Cerebellar cortex (tissue), 1 donor: ENCODE results near the gene GTPBP4.
"Not testable (repeated sequence)": the region's sequence is repeated elsewhere in the genome, so short reads cannot be mapped to it uniquely, and the experiment has no call there.

ENCODE experiments used
- DNase-seq: peaks from one replicate; pipeline ENCODE4 v3.0.0-alpha.2; 2015; ENCODE audit warnings: low spot score

Gene GTPBP4

DNA sequence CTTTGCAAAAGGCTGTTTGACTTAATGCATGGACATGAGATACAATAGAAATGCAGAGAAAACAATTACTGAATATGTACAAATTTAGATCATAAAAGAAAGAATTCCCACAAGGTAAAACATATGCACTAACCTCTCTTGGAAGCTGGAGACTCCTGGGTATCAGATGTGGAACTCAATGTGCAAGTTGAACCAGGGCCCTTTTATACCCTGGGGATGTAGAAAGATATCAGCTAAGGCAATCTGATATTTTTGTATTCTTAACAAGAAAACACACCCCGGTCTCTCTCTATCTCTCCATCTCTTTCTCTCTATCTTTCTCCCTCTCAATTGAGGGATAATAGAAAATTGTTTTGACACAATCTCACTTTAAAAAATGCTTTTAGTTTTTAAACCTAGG lies 37.4 kb downstream of the GTPBP4 start, which contains the start of gene IDI2:
IDI2 (minus strand) TSS at position 177 of the 400 bp plus-strand sequence. CDS start 1,136 bp downstream, outside the sequence.
- DNase-seq = no peak

DNA sequence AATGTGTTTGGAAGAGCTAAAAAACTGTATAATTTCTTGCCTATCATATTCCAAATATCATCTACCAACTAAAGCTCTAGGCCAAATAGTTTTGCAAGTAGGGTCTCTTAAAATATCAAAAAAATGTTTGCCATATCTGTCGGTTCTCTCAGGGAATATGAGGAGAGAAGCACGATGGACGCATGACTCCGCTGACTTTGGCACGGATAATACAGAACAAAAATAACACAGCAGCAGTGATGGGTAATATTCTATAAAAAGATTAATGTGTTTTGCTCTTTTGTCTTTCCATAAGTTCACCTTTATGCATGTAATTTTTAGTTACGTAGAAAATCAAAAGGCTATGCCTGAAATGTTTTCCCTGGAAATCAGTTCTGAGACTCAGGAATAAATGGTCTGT lies 38.3 kb downstream of the GTPBP4 start:
- DNase-seq = no peak

DNA sequence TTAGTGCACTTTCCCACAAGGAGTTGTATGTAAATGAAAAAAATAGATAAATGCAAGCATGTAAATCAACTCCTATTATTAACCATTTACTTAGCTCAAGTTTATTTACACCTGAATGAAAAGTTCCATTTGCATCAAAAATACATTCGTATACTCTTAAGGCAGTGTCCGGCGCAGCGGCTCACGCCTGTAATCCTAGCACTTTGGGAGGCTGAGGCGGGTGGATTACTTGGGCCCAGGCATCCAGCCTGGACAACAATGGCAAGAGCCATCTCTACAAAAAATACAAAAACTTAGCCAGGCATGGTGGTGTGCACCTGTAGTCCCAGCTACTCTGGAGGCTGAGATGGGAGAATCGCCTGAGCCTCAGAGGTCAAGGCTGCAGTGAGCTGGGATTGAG lies 41.6 kb downstream of the GTPBP4 start:
- no peak for DNase-seq

DNA sequence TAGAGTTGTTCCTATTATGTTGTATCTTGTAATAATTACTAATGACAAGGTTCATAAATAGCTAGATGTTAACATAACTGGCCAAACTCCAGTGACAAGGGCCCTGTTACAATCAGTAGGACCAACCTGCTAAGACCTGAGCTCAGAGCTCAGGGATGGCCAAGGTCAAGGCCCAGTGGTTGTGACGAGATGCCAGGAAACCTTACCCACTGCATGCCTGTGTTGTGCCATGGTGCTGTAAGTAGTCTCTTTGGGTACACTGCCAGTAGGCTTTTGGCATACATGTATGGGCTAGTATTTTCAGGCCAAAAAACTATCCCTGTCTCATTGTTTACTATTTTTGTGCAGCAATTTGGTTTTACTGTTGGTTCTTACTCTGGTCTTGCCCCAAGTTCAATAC lies 45.4 kb downstream of the GTPBP4 start:
- no peak for DNase-seq

DNA sequence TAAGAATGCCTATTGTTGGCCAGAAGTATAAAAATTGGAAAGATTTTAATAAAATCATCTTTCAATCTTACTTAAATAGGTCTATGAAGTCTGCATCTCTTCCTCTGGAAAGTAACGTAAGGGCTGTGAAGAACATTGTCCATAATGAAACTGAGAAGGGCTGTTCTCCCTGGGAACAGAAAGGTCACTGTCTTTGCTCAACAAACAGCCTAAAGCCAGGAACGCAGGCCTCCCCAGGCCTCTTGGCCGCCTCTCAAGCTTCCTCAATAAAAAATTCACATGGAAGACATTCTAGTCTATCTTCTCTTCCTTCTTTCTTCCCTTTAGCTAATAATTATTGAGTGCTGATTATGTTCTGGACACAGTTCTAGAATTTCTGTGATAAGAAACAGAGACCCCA lies 46.5 kb downstream of the GTPBP4 start:
- DNase-seq = no peak

DNA sequence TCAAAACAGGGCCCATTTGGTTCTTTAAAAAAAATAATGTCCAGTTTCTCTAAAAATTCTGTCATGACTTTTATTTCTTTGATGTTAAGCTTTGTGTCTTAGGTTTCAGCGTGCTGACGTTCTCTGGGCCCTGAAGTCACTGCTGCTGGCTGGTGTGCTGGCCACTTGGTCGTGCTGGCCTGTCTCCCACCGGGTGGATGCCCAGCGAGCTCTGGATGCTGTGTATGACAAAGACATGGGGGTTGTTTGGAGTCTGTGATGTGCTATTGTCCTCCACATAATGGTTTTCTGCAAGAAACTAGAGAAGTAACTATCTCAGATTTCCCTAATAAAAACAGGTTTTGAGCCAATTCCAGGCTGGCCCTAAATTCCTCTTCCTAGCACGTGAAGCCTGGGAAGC lies 47.0 kb downstream of the GTPBP4 start:
- no peak for DNase-seq

DNA sequence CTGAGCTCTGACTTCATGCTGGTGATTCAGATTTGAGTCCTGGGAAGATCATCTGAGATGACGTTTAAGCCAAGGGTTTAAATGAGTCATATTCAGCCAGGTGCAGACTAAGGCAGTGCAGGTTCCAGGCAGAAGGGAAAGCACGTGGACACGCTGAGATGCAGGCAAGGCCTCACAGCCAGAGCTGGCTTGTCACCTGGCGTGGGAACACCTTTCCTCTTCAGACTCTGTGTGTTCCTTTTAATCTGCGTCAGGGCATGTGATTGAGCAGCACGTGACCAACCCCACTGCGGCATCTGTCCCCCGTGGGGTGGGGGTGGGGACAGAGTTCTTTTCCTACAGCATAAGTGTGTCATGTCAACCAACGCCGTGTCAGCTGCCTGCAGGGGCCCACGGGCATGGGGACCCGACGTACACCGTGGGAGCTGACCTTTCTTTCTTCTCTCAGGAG lies 48.1 kb downstream of the GTPBP4 start:
- no peak for DNase-seq

DNA sequence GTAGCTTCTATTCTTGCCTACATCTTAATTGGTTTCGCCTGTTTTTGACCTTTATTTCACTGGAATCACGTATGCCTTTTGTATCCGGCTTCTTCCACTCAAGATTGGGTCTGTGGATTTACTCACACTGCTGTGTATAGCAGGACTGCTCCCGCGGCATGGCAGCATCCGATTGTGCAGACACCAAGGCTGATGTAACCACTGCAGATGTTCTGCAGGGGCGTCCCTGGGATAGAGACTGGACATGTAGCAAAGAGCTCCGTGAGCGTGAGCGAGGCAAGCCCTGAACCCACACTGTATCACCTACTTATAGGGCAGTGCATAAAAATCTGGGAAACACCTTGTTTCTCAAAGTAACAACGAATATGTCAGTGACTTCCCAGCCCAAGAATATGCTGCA lies 48.9 kb downstream of the GTPBP4 start:
- DNase-seq = no peak

DNA sequence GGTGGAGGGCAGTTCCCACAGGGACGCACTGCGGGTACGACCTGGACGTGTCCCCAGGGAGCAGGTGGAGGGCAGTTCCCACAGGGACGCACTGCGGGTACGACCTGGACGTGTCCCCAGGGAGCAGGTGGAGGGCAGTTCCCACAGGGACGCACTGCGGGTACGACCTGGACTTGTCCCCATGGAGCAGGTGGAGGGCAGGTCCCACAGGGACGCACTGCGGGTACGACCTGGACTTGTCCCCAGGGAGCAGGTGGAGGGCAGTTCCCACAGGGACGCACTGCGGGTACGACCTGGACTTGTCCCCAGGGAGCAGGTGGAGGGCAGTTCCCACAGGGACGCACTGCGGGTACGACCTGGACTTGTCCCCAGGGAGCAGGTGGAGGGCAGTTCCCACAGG lies 50.5 kb downstream of the GTPBP4 start:
- DNase-seq = not testable (repeated sequence)

DNA sequence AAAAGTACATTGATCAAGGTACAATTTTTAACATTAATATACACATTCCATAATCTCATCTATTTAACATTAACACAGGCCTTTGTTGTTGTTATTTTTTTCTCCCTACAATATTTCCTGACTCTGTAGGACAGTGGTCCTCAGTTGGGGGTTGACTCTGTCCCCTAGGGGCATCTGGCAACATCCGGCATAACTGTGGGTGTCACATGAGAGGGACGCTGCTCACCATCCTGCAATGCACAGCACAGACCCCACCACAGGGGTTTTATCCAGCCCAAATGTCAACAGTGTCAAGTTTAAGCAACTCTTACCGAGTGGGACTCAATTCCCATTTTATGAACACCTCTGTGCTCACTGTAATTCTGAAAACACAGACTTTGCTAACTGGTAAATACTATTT lies 51.9 kb downstream of the GTPBP4 start:
- no peak for DNase-seq

DNA sequence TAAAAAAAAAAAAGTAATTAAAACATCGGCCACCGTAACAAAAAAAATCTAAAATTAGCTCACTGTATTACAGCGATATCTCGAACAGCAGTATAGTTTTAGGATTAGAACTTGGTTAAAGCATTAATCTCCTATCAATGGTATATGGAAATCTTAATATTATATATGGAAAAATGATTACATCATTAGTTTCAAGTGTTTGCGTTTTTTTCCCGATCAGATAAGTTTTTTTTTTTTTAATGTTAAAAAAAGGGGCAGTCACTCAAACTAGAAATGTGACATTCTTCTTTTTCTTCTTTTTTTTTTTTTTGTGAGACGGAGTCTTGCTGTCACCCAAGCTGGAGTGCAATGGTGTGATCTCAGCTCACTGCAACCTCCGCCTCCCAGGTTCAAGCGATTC lies 53.3 kb downstream of the GTPBP4 start:
- no peak for DNase-seq

DNA sequence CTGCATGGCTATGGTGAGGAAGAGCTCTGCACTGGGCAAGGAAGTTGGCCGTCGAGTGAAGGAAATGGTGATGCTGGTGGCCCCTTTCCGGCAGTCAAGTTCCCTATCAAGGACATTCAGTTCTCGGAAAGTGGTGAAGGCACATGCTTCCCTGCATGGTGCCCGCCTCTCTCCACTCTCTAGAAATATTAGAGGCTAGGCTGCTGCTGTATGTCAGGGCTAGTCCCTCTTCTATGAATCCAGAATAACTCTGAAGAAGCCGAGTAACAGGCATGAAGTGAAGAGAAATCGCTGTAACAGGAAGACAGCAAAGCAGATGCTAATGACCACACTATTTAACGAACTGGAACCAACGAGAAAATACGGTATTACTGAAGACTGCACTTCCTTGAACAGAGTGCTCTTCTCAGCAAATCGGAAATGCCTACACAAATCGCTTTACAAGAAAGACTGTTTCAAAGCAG lies 55.3 kb downstream of the GTPBP4 start:
- no peak for DNase-seq

DNA sequence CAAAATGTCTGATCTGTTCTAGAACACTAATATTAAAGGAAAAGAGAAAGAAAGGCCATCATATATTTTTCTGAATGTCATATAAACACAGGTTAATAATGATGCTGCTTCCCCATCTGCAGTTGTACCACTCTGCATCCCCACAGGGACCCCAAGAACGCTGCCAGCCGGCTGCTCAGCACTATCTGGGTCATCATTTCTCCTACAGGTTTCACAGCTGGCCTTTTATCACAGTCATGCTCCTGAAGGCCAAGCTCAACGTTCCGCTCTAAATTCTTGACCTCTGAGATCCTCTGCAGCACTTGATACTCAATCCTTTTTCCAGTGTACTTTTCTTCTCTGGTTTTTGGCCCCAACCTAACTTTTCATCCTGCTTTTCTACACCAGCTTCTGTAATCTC lies 55.9 kb downstream of the GTPBP4 start:
- peak; percentile 31 for DNase-seq

DNA sequence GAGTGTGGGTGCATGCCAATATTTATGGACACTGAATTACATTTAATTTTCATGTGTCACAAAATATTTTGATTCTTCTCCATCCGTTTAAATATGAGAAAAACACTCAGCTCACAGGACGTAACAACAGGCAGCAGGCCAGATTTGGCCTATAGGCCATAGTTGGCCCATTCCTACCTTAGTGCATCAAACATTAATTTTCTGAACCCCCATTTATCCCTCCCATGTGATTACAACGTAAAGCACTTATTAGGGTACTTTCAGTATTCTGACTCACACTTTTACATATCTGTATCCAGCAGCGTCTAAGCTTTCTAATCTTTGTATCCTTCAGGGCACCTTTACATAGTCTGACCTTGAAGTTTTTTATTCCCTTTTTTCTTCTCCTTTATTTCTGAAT lies 56.7 kb downstream of the GTPBP4 start:
- DNase-seq = no peak

DNA sequence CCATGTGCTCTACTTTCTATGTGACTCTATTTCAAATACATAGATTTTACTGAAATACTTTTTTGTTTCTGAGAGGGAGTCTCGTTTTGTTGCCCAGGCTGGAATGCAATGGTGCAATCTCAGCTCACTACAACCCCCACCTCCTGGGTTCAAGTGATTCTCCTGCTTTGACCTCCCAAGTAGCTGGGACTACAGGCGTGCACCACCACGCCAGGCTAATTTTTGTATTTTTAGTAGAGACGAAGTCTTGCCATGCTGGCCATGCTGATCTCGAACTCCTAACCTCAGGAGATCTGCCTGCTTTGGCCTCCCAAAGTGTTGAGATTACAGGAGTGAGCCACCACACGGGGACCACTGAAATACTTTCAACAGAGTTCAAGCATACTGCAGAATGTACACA lies 57.2 kb downstream of the GTPBP4 start:
- no peak for DNase-seq

DNA sequence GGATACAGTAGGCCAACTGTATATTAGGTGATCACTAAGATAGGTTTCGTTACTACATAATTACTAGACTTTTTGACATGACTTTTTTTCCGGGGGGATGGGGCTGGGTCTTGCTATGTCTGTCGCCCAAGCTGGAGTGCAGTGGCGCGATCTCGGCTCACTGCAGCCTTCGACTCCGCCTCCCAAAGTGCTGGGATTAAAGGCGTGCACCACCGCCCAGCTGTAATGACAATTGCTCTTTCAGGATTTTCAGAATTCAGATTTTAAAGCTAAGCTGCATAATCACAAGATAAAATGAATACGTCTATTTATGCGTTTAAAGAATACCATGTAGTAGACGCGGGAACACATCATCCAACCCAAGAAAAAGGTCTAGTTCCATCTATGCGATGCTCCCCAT lies 59.7 kb downstream of the GTPBP4 start:
- no peak for DNase-seq

DNA sequence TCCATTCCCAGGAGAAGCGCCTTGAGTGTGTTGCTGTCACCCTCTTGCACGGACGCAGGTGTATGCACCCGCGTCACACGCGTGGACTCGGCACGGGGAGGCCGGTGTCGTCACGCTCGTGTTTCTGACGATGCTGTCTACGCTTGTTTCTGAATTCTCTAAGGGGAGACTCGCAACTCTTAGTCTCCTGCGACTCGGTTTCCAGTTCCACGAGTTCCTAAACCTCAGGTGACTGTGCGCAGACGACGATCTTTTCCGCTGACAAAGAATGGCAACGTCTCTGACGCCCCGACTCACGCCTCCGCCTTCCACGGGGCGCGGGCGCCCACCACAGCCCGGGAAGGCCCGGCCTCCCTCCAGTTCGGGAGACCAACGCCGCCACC lies 60.1 kb downstream of the GTPBP4 start:
- peak; percentile 30 for DNase-seq

DNA sequence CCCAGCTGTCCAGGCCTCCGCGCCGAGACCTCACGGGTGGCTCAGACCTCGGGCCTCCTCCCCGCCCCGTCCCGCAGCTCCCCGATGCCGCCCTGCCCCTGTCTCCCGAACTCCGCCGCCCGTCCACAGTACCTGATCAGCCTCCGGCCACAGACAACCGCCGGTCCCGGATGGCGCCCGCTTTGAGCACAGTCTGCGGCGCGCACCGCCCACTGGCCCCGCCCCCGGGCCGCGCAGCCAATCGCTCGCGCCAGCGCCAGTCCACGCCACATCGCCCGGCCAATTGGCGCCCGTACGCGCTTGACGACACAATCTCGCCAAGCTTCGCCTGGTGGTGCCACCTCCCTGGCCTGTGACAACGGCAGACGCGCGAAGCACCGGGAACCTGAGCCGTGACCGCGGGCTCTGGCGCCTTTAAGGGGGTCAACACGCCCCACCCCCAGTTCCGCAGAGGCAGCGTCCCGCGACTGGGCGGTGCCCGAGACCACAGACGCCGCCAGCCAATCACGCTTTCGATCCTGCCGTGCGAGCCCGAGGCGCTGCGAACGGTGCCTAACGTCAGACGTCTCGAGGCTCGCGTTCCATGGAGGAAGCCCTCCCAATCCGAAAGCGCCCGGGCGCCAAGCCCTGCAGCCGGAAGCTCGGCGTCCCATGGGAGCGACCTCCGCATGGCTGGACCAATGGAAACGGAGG lies 60.6 kb downstream of the GTPBP4 start, which contains the start of gene IDI1:
IDI1 (minus strand) TSS at position 388 of the 693 bp plus-strand sequence; CDS start at position 272, 116 bp downstream.
- DNase-seq = peak; percentile 99

DNA sequence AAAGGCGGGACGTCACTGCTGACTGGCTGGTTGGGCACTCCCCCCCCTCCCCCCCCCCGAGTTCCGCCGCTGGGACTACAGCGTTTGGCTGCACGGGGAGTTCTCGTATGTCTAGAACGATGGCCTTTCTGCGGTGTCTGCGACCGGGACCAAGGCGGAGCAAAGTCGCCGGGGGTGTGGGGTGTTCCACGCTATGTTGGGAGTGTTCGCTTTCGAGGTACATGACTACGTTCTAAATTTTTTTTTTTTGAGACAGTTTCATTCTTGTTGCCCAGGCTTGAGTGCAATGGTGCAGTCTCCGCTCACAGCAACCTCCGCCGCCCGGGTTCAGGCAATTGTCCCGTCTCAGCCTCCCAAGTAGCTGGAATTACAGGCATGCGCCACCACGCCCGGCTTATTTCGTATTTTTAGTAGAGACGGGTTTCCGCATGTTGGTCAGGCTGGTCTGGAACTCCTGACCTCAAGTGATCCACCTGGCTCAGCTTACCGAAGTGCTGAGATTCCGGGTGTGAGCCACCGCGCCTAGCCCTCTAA lies 61.3 kb downstream of the GTPBP4 start:
- no peak for DNase-seq

DNA sequence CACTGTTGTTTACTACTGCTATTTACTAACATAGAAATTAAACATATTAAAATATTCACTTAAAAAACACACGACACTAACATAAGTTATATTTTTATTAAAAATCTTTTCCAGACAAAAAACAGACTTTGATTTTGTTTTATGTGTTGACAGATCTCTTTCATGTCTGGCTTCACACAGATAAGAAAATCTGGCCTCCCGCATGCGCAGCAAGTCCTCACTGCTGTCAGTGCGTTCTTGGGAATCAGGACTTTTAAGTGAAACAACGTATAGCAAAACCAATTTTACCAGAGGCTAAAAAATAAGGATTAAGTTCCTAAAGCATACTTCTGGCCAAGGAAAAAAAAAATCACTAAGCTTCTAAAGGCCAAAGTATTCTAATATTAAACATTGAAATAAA lies 61.9 kb downstream of the GTPBP4 start:
- no peak for DNase-seq

DNA sequence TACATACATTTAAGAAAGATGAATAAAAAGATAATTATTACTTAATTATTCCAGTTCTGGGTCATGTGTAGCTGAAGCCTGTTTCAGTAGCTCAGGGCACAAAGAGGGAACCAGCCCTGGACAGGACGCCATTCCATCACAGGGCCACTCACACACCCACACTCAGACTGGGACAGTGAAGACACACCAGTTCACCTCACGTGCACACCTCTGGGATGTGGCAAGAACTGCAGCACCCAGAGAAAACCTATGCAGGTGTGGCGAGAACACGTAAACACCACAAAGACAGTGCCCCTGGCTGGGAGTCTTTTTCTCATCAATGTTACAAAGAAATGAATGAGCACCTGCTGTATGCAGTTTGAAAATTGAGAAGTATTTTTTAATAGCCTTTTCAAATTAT lies 62.3 kb downstream of the GTPBP4 start:
- DNase-seq = no peak

DNA sequence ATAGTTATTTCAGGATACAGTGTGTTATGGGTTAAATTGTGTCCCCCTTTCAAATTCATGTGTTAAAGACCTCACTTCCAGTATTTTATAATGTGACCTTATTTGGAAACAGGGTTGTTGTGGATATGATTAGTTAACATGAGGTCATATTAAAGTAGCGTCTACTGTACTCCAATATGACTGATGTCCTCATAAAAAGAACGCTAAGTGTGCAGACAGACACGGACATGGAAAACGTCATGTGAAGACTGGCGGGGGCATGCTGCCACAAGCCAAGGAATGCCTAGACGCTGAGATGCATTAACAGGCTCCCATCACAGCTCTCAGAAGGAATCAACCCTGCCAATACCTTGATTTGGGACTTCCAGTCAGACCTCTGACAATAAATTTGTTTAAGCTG lies 66.5 kb downstream of the GTPBP4 start:
- no peak for DNase-seq

DNA sequence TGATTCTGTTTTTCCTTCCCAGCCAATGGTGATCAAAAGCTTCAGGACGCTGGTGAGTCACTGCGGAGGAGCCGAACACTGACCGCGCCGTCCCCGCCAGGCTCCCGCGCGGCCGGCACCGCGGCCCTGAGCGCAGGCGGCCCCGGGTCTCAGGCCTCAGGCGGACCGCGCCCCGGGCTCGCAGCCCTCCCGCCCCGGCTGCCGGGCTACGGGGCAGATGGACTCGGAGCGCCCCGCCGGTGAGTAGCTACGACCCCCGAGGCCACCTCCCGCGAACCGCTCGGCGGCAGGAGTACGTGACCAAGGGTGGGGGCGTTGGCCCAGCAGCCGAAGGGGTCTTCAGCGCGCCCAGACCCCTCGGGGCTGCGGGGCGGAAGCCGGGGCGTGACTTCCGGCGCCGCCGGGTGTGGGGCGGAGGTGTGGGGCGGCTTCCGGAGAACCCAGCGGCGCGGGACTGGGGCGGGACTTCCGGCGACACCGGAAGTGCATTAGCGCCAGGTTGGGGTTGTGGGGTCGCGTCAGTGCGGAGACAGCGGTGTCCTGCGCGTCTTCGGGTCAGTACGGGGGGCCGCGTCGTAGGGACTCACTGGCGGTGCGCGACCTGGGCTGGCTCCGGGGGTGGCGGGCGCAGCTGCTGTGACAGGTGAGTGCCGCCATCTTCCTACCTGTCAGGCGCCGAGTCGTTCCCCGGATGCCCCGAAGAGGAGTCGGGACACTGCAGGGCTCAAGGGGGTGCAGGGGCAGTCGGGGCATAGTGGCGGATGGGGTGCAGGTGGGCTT lies 68.3 kb downstream of the GTPBP4 start, which contains the start of gene WDR37:
WDR37 (plus strand) TSS at position 60 of the 780 bp plus-strand sequence. CDS start 15,771 bp downstream, outside the sequence.
- DNase-seq = peak; percentile 82
